H1 (cell line): ENCODE measurements around the gene EPHB1. TPM values are rescaled to one million over a fixed set of nuclear protein-coding genes. Genes with fewer than 3 reads are reported as not detected.

Source experiments
- CEBPB ChIP-seq: IDR thresholded peaks from 2 replicates; pipeline ENCODE4 v1.6.1; 2012; ENCODE audit warnings: low read depth, low read length
- FOSL1 ChIP-seq: IDR thresholded peaks from 2 replicates; pipeline ENCODE4 v1.6.1; 2011; ENCODE audit warnings: mild to moderate bottlenecking, low read depth, low read length, moderate library complexity; ENCODE audit not compliant: insufficient read depth
- JUND ChIP-seq: IDR thresholded peaks from 2 replicates; pipeline ENCODE4 v1.6.1; 2011; ENCODE audit warnings: mild to moderate bottlenecking, improper control_type of control experiment, low read length
- KDM4A ChIP-seq: IDR thresholded peaks from one replicate; pipeline ENCODE4 v1.7.1; 2012; ENCODE audit warnings: low read depth, mild to moderate bottlenecking, moderate library complexity, low read length, inconsistent platforms; ENCODE audit not compliant: severe bottlenecking
- SUZ12 ChIP-seq: fragments of 200-600 bp; sonication (generic); IDR thresholded peaks from 2 replicates; pipeline ENCODE4 v1.6.1; 2012; ENCODE audit warnings: mild to moderate bottlenecking, inconsistent platforms, low read length, moderate library complexity, mixed read lengths
- TAF7 ChIP-seq: optimal IDR thresholded peaks from 2 replicates; pipeline ENCODE3; 2011; ENCODE audit warnings: low read depth, mild to moderate bottlenecking, inconsistent platforms, low read length, moderate library complexity, borderline replicate concordance
- YY1 ChIP-seq: IDR thresholded peaks from 2 replicates; pipeline ENCODE4 v1.6.1; 2011; ENCODE audit warnings: low read depth, mild to moderate bottlenecking, low read length
- polyA plus RNA-seq, 7 experiments: library from polyadenylated mRNA; depleted of rRNA in 3 of 7; stranded (reverse) in 5 of 7; unstranded in 2 of 7; fragments of >200 nt in 5 of 7; fragments of 200-250 nt in 2 of 7; gene quantifications; 1 replicate in 5 of 7; 2 replicates in 1 of 7; 4 replicates in 1 of 7; pipeline versions ENCODE4 v1.2.1 to v1.2.3, GENCODE V29; 2011 to 2013; ENCODE audit warnings: missing spikeins in 2 of 7, mixed read lengths in 2 of 7
- total RNA-seq: library from RNA; stranded (reverse); fragmentation: NEBNext Ultra II Directional; extraction: Animal tissue kit (Norgen Biotek cat#: 25700); gene quantifications from 2 replicates; pipeline ENCODE4 v1.2.1, GENCODE V29; 2021

The EPHB1 gene
- total and polyA plus RNA-seq, 2 of the 8 experiments (the other 6 are each of a cell fraction or from before 2014, with no cell fraction given) = 3.5 to 5.9 TPM

DNA sequence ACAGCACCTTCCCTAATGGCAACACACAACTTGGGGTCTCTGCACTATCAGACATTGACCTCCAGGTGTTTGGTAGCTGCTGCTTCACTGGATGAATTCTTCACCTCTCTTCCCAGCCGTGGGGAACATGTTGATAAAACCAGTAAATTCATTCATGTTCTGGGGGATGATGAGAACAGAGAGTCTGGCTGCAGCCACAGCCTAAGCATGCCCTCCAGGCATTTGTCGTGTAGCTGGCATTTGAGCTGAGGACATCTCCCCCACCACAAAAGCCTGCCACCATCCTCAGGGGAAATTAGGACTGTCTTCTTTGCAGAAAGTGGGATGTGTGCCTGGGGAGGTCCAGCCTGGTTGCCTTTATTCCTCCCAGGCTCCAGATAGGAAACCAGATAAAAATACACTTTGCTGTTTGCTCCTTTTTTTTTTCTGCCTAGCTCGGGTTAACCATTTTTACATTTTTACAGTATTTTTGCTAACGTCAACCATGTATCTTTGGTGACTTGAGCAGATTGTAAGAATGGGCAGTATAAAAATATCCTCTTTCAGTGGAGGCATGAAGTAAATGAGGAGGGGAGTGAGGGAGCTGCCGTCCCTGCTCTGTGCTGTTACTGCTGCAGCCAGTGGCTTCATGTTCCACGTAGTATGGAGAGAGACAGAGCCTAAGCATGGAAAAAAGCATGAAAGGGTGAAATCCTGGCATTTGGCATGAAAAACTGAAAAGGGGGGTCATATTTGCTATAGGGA is 444.0 kb downstream of the EPHB1 start (continued):
- no peak for TF ChIP-seq KDM4A
- TF ChIP-seq SUZ12 = no peak
- TF ChIP-seq TAF7 = no peak
- no peak for TF ChIP-seq CEBPB
- no peak for TF ChIP-seq YY1
- TF ChIP-seq FOSL1 = no peak
- TF ChIP-seq JUND = no peak
